DMS 273 treated with DMSO at 0.1 percent for 48 hours (cell line): ENCODE measurements around the gene CDCA8.

Source experiments
- DNase-seq: peaks from one replicate; lab custom pipeline; 2025; lab: John Stamatoyannopoulos, UW

The CDCA8 gene

GRCh38 chr1:37692078-37692833 is at the start of gene CDCA8:
CDCA8 (plus strand) TSS chr1:37692516; CDS start chr1:37692691, 175 bp downstream.
- peak; percentile 98 for DNase-seq

- DNase-seq: no peak
These were observed 45.0 kb upstream of the CDCA8 start for GRCh38 chr1:37647281-37647680.

- DNase-seq: no peak
These were observed 42.1 kb upstream of the CDCA8 start for GRCh38 chr1:37650173-37650572.

GRCh38 chr1:37650721-37651120 is 41.6 kb upstream of the CDCA8 start:
- no peak for DNase-seq

DNA sequence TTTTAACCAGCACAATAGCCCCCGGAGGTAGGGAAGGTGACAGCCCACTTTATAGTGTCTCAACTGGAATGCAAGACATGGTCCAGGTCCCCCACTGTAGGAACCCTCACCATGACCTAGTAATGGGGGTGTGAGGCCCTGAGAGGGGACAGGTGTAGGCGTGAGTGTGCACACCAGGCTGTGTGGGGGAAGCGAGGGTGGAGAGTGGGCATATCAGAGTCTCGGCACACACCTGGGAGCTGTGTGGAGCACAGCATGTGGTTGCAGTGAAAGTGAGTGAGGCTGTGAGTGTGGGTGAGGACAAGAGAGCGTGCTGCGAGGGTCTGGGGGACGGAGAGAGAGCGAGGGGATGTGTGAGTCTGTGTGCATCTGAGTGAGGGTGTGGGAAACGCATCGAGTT is 40.5 kb upstream of the CDCA8 start:
- no peak for DNase-seq

- DNase-seq: no peak
These were observed 39.3 kb upstream of the CDCA8 start for GRCh38 chr1:37652976-37653375.

DNA sequence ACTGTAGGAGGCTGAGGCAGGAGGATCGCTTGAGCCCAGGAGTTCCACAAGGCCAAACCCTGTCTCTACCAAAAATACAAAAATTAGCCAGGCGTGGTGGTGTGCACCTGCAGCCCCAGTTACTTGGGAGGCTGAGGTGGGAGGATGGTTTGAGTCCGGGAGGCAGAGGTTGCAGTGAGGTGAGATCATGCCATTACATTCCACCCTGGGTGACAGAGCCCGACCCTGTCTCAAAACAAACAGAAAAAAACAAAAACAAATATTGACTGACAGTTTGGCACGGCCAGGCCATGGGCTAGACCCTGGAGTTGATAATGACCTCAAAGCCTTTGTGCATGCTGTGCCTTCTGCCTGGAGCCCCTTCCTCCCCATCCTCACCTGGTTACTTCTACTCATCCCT is 38.4 kb upstream of the CDCA8 start:
- DNase-seq: no peak

DNA sequence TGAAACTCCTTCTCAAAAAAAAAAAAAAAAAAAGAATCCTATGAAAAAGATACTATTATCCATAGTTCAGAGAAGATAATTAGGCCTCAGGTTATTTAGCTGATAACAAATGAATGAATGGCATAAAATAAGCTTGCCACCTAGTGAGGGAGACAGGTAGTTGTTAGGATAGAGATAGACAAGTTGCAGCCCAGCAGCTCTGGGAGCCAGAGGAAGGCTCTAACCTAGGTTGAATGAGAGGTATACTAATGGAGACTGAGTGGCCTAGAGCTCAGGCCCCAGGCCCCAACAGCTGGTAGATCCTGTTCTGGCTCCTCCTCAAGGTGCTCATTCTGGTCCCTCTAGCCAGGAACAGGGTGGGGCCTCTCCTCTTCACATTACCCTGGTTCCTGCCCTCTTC is 37.0 kb upstream of the CDCA8 start:
- no peak for DNase-seq

- no peak for DNase-seq
These were observed 36.3 kb upstream of the CDCA8 start for GRCh38 chr1:37656026-37656425.

- no peak for DNase-seq
These were observed 35.4 kb upstream of the CDCA8 start for GRCh38 chr1:37656881-37657280.

- DNase-seq: no peak
These were observed 34.5 kb upstream of the CDCA8 start for GRCh38 chr1:37657620-37658412.

DNA sequence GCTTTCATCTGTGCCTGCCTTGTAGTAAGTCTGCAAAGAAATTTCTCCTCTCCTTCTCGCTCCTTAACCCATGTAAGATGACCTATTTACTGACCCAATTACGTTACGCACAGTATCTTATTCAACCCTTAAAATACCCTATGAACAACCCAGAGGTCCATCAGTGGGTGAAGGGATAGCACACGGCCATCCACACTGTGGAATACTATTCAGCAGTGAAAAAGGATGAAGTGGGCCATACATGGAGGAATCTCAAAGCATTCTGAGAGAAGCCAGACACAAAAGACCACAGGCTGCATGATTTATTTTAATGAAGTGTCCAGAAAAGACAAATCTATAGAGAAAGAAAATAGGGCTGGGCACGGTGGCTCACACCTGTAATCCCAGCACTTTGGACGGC is 33.8 kb upstream of the CDCA8 start:
- no peak for DNase-seq

DNA sequence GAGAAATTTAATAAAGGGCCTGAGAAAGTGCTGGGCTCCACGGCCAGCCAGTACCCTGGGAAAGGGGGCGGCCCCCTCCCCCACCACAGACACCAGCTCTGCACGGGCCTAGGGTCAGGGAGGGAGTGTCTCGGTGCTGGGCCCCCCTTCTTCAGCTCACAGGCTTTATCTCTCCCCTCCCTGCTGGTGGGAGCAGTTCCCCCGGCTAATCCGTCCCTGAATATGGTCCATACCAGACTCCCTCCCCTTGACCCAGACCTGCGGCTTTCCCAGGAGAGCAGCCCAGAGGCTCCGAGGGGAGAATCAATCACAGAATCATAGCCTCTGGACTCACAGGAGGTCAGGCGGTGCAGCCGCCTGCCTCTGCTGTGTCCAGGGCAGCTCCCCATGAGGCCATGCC is 31.7 kb upstream of the CDCA8 start:
- no peak for DNase-seq

- DNase-seq: no peak
These were observed 30.9 kb upstream of the CDCA8 start for GRCh38 chr1:37661401-37661800.

- no peak for DNase-seq
These were observed 30.1 kb upstream of the CDCA8 start for GRCh38 chr1:37662031-37662755.

DNA sequence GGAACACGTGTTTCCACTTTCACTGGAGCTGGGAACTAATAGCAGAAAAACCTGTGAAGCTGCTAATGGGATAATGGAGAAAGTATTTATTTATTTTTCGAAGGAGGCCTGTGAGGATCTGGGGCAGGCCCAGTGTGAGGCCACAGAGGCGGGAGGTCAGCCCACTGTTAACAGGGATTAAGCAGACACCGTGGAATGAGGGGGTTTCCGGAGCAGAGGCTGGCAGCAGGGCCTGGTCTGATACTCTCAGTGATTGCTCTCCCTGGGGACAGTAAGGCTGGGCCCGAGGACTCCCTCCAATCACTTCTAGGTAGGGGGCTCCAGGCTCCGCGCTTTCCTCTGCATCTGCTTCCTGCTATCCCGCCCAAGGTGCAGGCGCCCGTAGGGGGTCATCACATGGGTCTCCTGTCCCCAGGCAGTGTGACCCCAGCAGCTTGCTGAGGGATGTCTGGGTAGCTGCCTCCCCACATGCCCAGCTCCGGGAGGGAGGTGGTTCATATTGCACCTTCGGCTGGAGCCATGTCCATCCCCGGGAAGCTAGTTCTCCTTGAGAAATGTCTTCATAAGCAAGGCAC is 28.8 kb upstream of the CDCA8 start:
- DNase-seq: no peak

- DNase-seq: no peak
These were observed 26.0 kb upstream of the CDCA8 start for GRCh38 chr1:37666241-37666867.

DNA sequence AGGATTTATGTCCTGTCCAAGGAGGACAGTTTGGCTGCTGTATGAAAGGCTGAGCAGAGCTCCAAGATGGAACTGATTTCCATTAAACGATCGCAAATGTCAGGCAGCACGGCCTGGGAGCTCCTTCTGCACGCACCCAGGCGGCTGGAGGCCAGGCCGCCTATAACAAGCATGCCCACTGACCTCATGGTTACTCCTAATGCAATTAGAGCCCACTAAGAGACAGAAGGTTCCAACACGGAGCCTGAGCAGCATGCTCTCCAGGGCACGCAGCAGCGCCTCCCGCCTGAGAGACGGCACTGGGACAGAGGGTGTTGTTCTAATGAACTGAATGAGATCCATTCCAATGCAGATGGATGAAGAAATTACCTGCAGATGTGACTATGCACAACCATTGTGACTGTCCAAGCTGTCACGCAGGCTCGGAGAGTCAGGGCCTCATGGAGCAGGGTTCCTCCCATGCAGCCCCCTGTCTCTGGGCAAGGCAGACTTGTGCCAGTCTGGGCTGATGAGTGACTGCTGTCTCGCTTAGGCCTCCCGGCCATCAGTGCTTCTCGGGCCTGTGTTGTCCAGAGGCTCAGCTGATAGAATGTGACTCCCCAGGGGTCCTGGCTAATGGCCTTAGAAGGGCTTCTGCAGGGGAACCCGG is 25.2 kb upstream of the CDCA8 start:
- DNase-seq: no peak

DNA sequence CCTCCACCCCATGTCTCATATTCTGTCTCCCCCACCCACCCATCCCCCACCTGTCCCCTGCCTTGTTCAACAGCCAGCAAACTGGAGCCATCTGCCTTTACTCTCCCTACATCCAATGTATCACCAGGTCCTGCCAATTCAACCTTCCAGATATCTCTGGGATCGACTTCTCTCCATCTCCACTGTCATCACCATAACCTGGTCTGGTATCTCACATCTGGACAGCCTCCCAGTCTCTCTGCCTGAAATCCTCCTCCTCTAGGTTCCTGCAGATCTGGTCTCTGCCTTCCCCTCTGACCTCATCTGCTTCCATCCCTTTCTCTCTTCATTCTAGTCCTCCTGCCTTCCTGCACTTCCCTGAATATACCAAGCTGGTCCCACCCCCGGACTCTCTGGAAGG is 22.2 kb upstream of the CDCA8 start:
- no peak for DNase-seq

DNA sequence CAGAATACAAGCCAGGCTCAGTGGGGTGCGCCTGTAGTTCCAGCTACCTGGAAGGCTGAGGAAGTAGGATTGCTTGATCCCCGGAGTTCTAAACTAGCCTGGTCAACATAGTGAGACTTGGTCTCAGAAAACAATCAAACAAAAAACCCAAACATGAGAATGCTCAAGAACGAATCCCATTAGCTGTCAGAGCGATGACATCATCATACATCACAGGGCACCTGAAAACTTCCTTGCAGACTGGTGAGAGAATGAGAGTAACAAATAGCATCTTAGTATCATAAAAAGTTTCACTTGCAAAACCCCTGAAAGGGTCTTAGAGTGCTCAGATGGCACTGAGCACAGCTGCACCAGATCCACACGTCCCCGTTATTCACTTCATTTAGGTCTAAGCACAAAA is 21.1 kb upstream of the CDCA8 start:
- DNase-seq: no peak

GRCh38 chr1:37672136-37672870 is 20.0 kb upstream of the CDCA8 start:
- no peak for DNase-seq
